ENCODE data around the gene NAB2. TPM values are rescaled to one million over a fixed set of nuclear protein-coding genes. Genes with fewer than 3 reads are reported as not detected.

The NAB2 gene
- polyA plus RNA-seq, 1 of the 3 experiments (the other 2 are of a cell fraction): 23.7 TPM

GRCh38 chr12:57126561-57126960 lies 37.6 kb downstream of the NAB2 start:
- no peaks in the 10 kb centered on the region for H3K27me3 ChIP-seq (ENCODE audit: insufficient read depth)
- no peaks in the 10 kb centered on the region for H3K9me3 ChIP-seq
- H3K36me3 ChIP-seq (replicated peaks in 1 of 2; ENCODE audit: control insufficient read depth in 1 of 2, insufficient read depth in 2 of 2, low read length in 1 of 2): no peaks in the 10 kb centered on the region
- TF ChIP-seq USF2 (IDR thresholded peaks at IDR 0.05; ENCODE audit: borderline replicate concordance, low read depth, low read length): no peak
- no peak for TF ChIP-seq CHD2 (IDR thresholded peaks at IDR 0.05; ENCODE audit: low read length, partially characterized antibody)
- no peak for TF ChIP-seq ZBTB33 (IDR thresholded peaks at IDR 0.05; ENCODE audit: borderline replicate concordance, low read depth)
- no peak for TF ChIP-seq FOSL2 (IDR thresholded peaks at IDR 0.05; ENCODE audit: borderline replicate concordance, low read depth)
- TF ChIP-seq TAF1 (IDR thresholded peaks at IDR 0.05; ENCODE audit: borderline replicate concordance, low read depth, low read length): no peak
- TF ChIP-seq REST (IDR thresholded peaks at IDR 0.05; ENCODE audit: low read depth, low read length): no peak
- TF ChIP-seq TEAD4 (IDR thresholded peaks at IDR 0.05; ENCODE audit: borderline replicate concordance, insufficient read depth): no peak
- TF ChIP-seq NRF1 (IDR thresholded peaks at IDR 0.05; ENCODE audit: low read depth, low read length): no peak
- TF ChIP-seq MEF2A (IDR thresholded peaks at IDR 0.05; ENCODE audit: borderline replicate concordance, low read depth): no peak
- no peak for TF ChIP-seq TCF12 (IDR thresholded peaks at IDR 0.05)
- TF ChIP-seq SIN3A (IDR thresholded peaks at IDR 0.05; ENCODE audit: borderline replicate concordance, low read depth, low read length): no peak
- TF ChIP-seq FOXJ3 (CRISPR knock-in tag; IDR thresholded peaks at IDR 0.05): no peak
- TF ChIP-seq RCOR1 (IDR thresholded peaks at IDR 0.05; ENCODE audit: low read length): no peak
- H3K4me1 ChIP-seq (ENCODE audit: control insufficient read depth in 1 of 2, insufficient read depth in 2 of 2, low read depth in 1 of 2, low read length in 1 of 2): peaks cover 19 to 28% of the 10 kb centered on the region in 2 experiments
- peaks cover 31% of the 10 kb centered on the region for H3K79me2 ChIP-seq (ENCODE audit: insufficient read depth)
- H3F3A ChIP-seq (replicated peaks; ENCODE audit: insufficient read depth): peaks cover 5% of the 10 kb centered on the region
- H3K4me3 ChIP-seq (ENCODE audit: low read depth in 2 of 2, low read length in 1 of 2): peak overlapping the region in 1 of 2 experiments; percentile 87; a peak in 1 of 4 replicates
- no peak for DNase-seq
- no peak overlapping the region; a peak in 1 of 4 replicates for H3K27ac ChIP-seq (ENCODE audit: low read depth in 2 of 2, low read length in 1 of 2)
- CTCF ChIA-PET: interaction anchor here (0.9 to 23.5 kb wide), 16 partner anchors 9 to 119 kb away, joined by 3 to 643 read pairs (median 6); partner anchors contain the start of gene STAT6
- H3K4me2 ChIP-seq: 0 out of 2 replicates have a peak overlapping the region, but pooled peaks have one; percentile 99
- no peak overlapping the region for H3K9ac ChIP-seq
- 80% methylated on average over 7 of the region's 7 CpGs for WGBS (ENCODE audit: low lambda C conversion rate)
- no peak overlapping the region for H2AFZ ChIP-seq (ENCODE audit: low read depth)
- H3K9me2 ChIP-seq: no peaks in the 10 kb centered on the region
- POLR2A ChIA-PET: interaction anchor here (2.1 to 3.4 kb wide), 2 partner anchors 48 to 56 kb away, joined by 7 to 23 read pairs; no protein-coding TSS in a partner anchor
- peaks cover 17% of the 10 kb centered on the region for H4K20me1 ChIP-seq (ENCODE audit: insufficient read depth)
